HEK293 (cell line): ENCODE measurements around the gene BTG1.

Source experiments
- CTCF ChIA-PET: fragments of 350-600 bp; formaldehyde crosslinking; extraction: SDS; loops from one replicate; lab custom pipeline; 2021; ENCODE audit warnings: antibody characterized with exemption; lab: Yijun Ruan, JAX
- POLR2A ChIA-PET: fragments of 300-600 bp; formaldehyde crosslinking; extraction: SDS; loops from one replicate; lab custom pipeline; 2020; ENCODE audit warnings: antibody characterized with exemption, inconsistent platforms; lab: Yijun Ruan, JAX
- H3K27ac ChIP-seq: fragments of 200-500 bp; sonication (Bioruptor generic); 2 replicates; pipeline ENCODE4 v1.5.1; 2014; ENCODE audit warnings: low read depth, low read length, control low read depth, inconsistent platforms; ENCODE audit errors: extremely low read depth
- H3K36me3 ChIP-seq, 2 experiments: fragments of 200-500 bp in 1 of 2; sonication (Bioruptor generic) in 1 of 2; 1 replicate in 1 of 2; 2 replicates in 1 of 2; pipeline ENCODE4 v1.5.1; 2014 to 2017; ENCODE audit warnings: inconsistent platforms in 2 of 2, low read length in 2 of 2; ENCODE audit not compliant: control insufficient read depth in 2 of 2, insufficient read depth in 1 of 2
- H3K4me1 ChIP-seq: fragments of 200-500 bp; sonication (Bioruptor generic); 2 replicates; pipeline ENCODE4 v1.5.1; 2014; ENCODE audit warnings: mild to moderate bottlenecking, low read length, inconsistent platforms; ENCODE audit not compliant: control insufficient read depth, insufficient read depth
- H3K4me3 ChIP-seq: 2 replicates; pipeline ENCODE4 v1.5.1; 2011; ENCODE audit warnings: low read depth, mild to moderate bottlenecking, control low read depth, low read length, moderate library complexity
- H3K9me3 ChIP-seq: fragments of 200-500 bp; sonication (Bioruptor generic); 2 replicates; pipeline ENCODE4 v1.5.1; 2014; ENCODE audit warnings: low read depth, low read length, inconsistent platforms; ENCODE audit not compliant: control insufficient read depth, insufficient read depth
- FEZF1 ChIP-seq: fragments of 450-650 bp; formaldehyde crosslinking; IDR thresholded peaks from 2 replicates; pipeline ENCODE4 v1.5.1; 2016; ENCODE audit warnings: missing biosample characterization, missing genetic modification characterization
- GLIS2 ChIP-seq: fragments of 450-650 bp; formaldehyde crosslinking; IDR thresholded peaks from 2 replicates; pipeline ENCODE4 v1.5.1; 2016; ENCODE audit warnings: missing biosample characterization, missing genetic modification characterization
- IKZF3 ChIP-seq: fragments of 450-650 bp; IDR thresholded peaks from 2 replicates; pipeline ENCODE4 v1.5.0; 2018; ENCODE audit warnings: missing biosample characterization, mild to moderate bottlenecking, missing genetic modification characterization, moderate library complexity
- KLF1 ChIP-seq: fragments of 450-650 bp; formaldehyde crosslinking; IDR thresholded peaks from 2 replicates; pipeline ENCODE4 v1.5.1; 2016; ENCODE audit warnings: missing biosample characterization, missing genetic modification characterization
- KLF10 ChIP-seq: fragments of 450-650 bp; IDR thresholded peaks from 2 replicates; pipeline ENCODE4 v1.5.1; 2018; ENCODE audit warnings: missing biosample characterization, mild to moderate bottlenecking, missing genetic modification characterization
- OSR2 ChIP-seq: fragments of 450-650 bp; formaldehyde crosslinking; IDR thresholded peaks from 2 replicates; pipeline ENCODE4 v1.5.1; 2016; ENCODE audit warnings: missing biosample characterization, missing genetic modification characterization
- PRDM2 ChIP-seq: fragments of 450-650 bp; formaldehyde crosslinking; IDR thresholded peaks from 2 replicates; pipeline ENCODE4 v1.5.1; 2016; ENCODE audit warnings: missing biosample characterization, missing genetic modification characterization, borderline replicate concordance
- ZBTB17 ChIP-seq: fragments of 450-650 bp; formaldehyde crosslinking; IDR thresholded peaks from 2 replicates; pipeline ENCODE4 v1.5.1; 2016; ENCODE audit warnings: missing biosample characterization, missing genetic modification characterization
- ZBTB8A ChIP-seq: fragments of 450-650 bp; formaldehyde crosslinking; IDR thresholded peaks from 2 replicates; pipeline ENCODE4 v1.5.1; 2016; ENCODE audit warnings: missing biosample characterization, missing genetic modification characterization
- ZFP69B ChIP-seq: fragments of 450-650 bp; formaldehyde crosslinking; IDR thresholded peaks from 2 replicates; pipeline ENCODE4 v1.5.1; 2016; ENCODE audit warnings: missing biosample characterization, missing genetic modification characterization
- ZNF112 ChIP-seq: fragments of 450-650 bp; formaldehyde crosslinking; IDR thresholded peaks from 2 replicates; pipeline ENCODE4 v1.5.0; 2017; ENCODE audit warnings: missing biosample characterization, missing genetic modification characterization
- ZNF175 ChIP-seq: fragments of 450-650 bp; formaldehyde crosslinking; IDR thresholded peaks from 2 replicates; pipeline ENCODE4 v1.5.1; 2016; ENCODE audit warnings: missing biosample characterization, missing genetic modification characterization
- ZNF23 ChIP-seq: fragments of 450-650 bp; formaldehyde crosslinking; IDR thresholded peaks from 2 replicates; pipeline ENCODE4 v1.5.1; 2016; ENCODE audit warnings: missing biosample characterization, missing genetic modification characterization, borderline replicate concordance
- ZNF404 ChIP-seq: fragments of 450-650 bp; formaldehyde crosslinking; IDR thresholded peaks from 2 replicates; pipeline ENCODE4 v1.5.1; 2017; ENCODE audit warnings: missing biosample characterization, missing genetic modification characterization
- ZNF433 ChIP-seq: fragments of 450-650 bp; formaldehyde crosslinking; IDR thresholded peaks from 2 replicates; pipeline ENCODE4 v1.5.1; 2016; ENCODE audit warnings: missing biosample characterization, missing genetic modification characterization, low read depth
- ZNF48 ChIP-seq: fragments of 450-650 bp; formaldehyde crosslinking; IDR thresholded peaks from 2 replicates; pipeline ENCODE4 v1.5.1; 2016; ENCODE audit warnings: missing biosample characterization, missing genetic modification characterization
- ZNF529 ChIP-seq: fragments of 450-650 bp; formaldehyde crosslinking; IDR thresholded peaks from 2 replicates; pipeline ENCODE4 v1.5.1; 2017; ENCODE audit warnings: missing genetic modification characterization, missing biosample characterization; ENCODE audit not compliant: insufficient replicate concordance
- ZNF555 ChIP-seq: fragments of 450-650 bp; formaldehyde crosslinking; conservative IDR thresholded peaks from 2 replicates; pipeline ENCODE4 v1.5.1; 2017; ENCODE audit warnings: missing biosample characterization, mild to moderate bottlenecking, missing genetic modification characterization, inconsistent platforms
- ZNF610 ChIP-seq: fragments of 450-650 bp; formaldehyde crosslinking; IDR thresholded peaks from 2 replicates; pipeline ENCODE4 v1.5.1; 2016; ENCODE audit warnings: missing biosample characterization, missing genetic modification characterization, borderline replicate concordance
- ZNF664 ChIP-seq: fragments of 450-650 bp; formaldehyde crosslinking; IDR thresholded peaks from 2 replicates; pipeline ENCODE4 v1.5.1; 2016; ENCODE audit warnings: missing biosample characterization, missing genetic modification characterization
- ZNF701 ChIP-seq: fragments of 450-650 bp; formaldehyde crosslinking; IDR thresholded peaks from 2 replicates; pipeline ENCODE4 v1.5.1; 2016; ENCODE audit warnings: missing biosample characterization, missing genetic modification characterization
- ZNF704 ChIP-seq: fragments of 450-650 bp; formaldehyde crosslinking; IDR thresholded peaks from 2 replicates; pipeline ENCODE4 v1.5.1; 2016; ENCODE audit warnings: missing biosample characterization, missing genetic modification characterization
- ZNF747 ChIP-seq: fragments of 450-650 bp; formaldehyde crosslinking; IDR thresholded peaks from 2 replicates; pipeline ENCODE4 v1.5.1; 2016; ENCODE audit warnings: missing biosample characterization, missing genetic modification characterization
- TF ChIP-seq, protein P1 (sequence below): fragments of 450-650 bp; formaldehyde crosslinking; IDR thresholded peaks from 2 replicates; pipeline ENCODE4 v1.5.1; 2016; ENCODE audit warnings: missing biosample characterization, missing genetic modification characterization
- TF ChIP-seq, protein P2 (sequence below): fragments of 450-650 bp; formaldehyde crosslinking; optimal IDR thresholded peaks from 2 replicates; pipeline ENCODE3; 2016; ENCODE audit warnings: missing biosample characterization, mild to moderate bottlenecking, missing genetic modification characterization
- TF ChIP-seq, protein P3 (sequence below): fragments of 450-650 bp; formaldehyde crosslinking; IDR thresholded peaks from 2 replicates; pipeline ENCODE4 v1.5.1; 2016; ENCODE audit warnings: missing biosample characterization, missing genetic modification characterization, low read depth

Gene BTG1

GRCh38 chr12:92151916-92152315, 6.3 kb upstream of the BTG1 start:
- no peaks in the 10 kb centered on the region for H3K36me3 ChIP-seq
- no peak for TF ChIP-seq ZBTB8A (tag by site-specific recombination)
- no peak for TF ChIP-seq ZNF664
- TF ChIP-seq OSR2, result no peak
- no peak for TF ChIP-seq ZNF404 (tag by site-specific recombination)
- TF ChIP-seq ZNF112 (tag by site-specific recombination), result no peak
- no peak for TF ChIP-seq ZNF175 (tag by site-specific recombination)
- no peak for TF ChIP-seq PRDM2 (tag by site-specific recombination)
- TF ChIP-seq ZNF747 (tag by site-specific recombination), result no peak
- TF ChIP-seq ZBTB17 (tag by site-specific recombination), result no peak
- no peak for TF ChIP-seq ZNF555
- TF ChIP-seq ZNF433 (tag by site-specific recombination), result no peak
- TF ChIP-seq FEZF1 (tag by site-specific recombination), result no peak
- TF ChIP-seq ZFP69B (tag by site-specific recombination), result no peak
- TF ChIP-seq ZNF48 (tag by site-specific recombination), result no peak
- no peak for TF ChIP-seq ZNF704
- TF ChIP-seq ZNF529 (tag by site-specific recombination), result no peak
- no peak for TF ChIP-seq KLF10
- TF ChIP-seq GLIS2 (tag by site-specific recombination), result no peak
- TF ChIP-seq, protein P1, sequence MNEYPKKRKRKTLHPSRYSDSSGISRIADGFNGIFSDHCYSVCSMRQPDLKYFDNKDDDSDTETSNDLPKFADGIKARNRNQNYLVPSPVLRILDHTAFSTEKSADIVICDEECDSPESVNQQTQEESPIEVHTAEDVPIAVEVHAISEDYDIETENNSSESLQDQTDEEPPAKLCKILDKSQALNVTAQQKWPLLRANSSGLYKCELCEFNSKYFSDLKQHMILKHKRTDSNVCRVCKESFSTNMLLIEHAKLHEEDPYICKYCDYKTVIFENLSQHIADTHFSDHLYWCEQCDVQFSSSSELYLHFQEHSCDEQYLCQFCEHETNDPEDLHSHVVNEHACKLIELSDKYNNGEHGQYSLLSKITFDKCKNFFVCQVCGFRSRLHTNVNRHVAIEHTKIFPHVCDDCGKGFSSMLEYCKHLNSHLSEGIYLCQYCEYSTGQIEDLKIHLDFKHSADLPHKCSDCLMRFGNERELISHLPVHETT (tag by site-specific recombination), result no peak
- TF ChIP-seq, all 188 proteins: peak for 0
- CTCF ChIA-PET, result interaction anchor here (0.6 kb wide), 1 partner anchor 16 kb away, joined by 3 read pairs; no protein-coding TSS in a partner anchor
- Histone ChIP-seq H3K27ac (no peak overlapping the region), H3K9me3 (no peaks in the 10 kb centered on the region), H3K4me3 (no peak overlapping the region), H3K4me1 (no peaks in the 10 kb centered on the region; the same call in 1 of the 2 replicates)
- POLR2A ChIA-PET, result no interaction called here

DNA sequence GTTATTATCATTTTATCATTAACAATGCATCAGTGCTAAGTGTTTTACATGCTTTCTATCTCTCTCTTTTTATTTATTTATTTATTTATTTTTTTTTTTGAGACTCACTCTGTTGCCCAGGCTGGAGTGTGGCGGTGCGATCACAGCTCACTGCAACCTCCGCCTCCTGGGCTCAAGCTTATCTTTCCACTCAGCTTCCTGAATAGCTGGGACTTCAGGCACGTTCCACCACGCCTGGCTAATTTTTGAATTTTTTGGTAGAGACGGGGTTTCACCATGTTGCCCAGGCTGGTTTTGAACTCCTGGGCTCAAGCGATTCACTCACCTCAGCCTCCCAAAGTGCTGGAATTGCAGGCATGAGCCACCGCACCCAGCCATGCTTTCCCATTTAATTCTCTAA, 3.9 kb upstream of the BTG1 start:
- H3K27ac ChIP-seq, result no peak overlapping the region
- no peaks in the 10 kb centered on the region for H3K36me3 ChIP-seq
- ChIA-PET CTCF (no interaction called here), POLR2A (interaction anchor here (0.7 to 1.2 kb wide), 2 partner anchors 12 to 82 kb away, joined by 3 to 4 read pairs; no protein-coding TSS in a partner anchor)
- H3K4me1 ChIP-seq, result no peaks in the 10 kb centered on the region; the same call in 1 of the 2 replicates
- no peaks in the 10 kb centered on the region for H3K9me3 ChIP-seq
- H3K4me3 ChIP-seq, result no peak overlapping the region
- TF ChIP-seq KLF1 (tag by site-specific recombination) (no peak), ZNF23 (tag by site-specific recombination) (no peak), ZNF610 (tag by site-specific recombination) (no peak), ZNF701 (tag by site-specific recombination) (no peak), IKZF3 (no peak)
- TF ChIP-seq, protein P2, sequence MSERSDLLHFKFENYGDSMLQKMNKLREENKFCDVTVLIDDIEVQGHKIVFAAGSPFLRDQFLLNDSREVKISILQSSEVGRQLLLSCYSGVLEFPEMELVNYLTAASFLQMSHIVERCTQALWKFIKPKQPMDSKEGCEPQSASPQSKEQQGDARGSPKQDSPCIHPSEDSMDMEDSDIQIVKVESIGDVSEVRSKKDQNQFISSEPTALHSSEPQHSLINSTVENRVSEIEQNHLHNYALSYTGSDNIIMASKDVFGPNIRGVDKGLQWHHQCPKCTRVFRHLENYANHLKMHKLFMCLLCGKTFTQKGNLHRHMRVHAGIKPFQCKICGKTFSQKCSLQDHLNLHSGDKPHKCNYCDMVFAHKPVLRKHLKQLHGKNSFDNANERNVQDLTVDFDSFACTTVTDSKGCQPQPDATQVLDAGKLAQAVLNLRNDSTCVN (tag by site-specific recombination), result no peak
- TF ChIP-seq, protein P3, sequence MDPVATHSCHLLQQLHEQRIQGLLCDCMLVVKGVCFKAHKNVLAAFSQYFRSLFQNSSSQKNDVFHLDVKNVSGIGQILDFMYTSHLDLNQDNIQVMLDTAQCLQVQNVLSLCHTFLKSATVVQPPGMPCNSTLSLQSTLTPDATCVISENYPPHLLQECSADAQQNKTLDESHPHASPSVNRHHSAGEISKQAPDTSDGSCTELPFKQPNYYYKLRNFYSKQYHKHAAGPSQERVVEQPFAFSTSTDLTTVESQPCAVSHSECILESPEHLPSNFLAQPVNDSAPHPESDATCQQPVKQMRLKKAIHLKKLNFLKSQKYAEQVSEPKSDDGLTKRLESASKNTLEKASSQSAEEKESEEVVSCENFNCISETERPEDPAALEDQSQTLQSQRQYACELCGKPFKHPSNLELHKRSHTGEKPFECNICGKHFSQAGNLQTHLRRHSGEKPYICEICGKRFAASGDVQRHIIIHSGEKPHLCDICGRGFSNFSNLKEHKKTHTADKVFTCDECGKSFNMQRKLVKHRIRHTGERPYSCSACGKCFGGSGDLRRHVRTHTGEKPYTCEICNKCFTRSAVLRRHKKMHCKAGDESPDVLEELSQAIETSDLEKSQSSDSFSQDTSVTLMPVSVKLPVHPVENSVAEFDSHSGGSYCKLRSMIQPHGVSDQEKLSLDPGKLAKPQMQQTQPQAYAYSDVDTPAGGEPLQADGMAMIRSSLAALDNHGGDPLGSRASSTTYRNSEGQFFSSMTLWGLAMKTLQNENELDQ (tag by site-specific recombination), result no peak
